Activated CD4-positive, alpha-beta T cell treated with anti-CD3 and anti-CD28 coated beads, Interleukin-2, Interleukin-6, amounts not matched to agents 100 ng/mL and 50 ng/mL, durations not matched to agents 16 hours and 8 hours (primary cell): ENCODE results near the gene CDH11.

ENCODE experiments used
- DNase-seq: peaks from one replicate; pipeline ENCODE4 v3.0.0-alpha.2; 2020

The CDH11 gene

DNA sequence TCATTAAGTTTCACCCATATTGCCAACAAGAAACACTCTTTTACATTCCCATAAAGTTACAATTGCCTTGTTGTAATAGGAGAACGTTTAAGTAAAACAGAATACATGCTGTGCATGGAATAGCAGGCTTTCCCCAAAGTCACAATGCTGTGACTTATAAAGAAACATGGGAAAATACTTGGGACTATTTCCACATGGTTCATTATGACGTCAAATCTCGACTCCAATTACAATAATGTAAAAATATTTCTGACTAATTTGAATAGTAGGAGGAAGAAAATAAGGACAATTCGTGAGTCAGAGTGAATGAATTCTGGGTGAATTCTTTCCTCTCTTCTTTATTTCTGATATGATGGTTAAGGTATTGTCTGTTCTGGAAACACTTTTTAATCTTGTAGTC, 52.8 kb downstream of the CDH11 start:
- DNase-seq = no peak

DNA sequence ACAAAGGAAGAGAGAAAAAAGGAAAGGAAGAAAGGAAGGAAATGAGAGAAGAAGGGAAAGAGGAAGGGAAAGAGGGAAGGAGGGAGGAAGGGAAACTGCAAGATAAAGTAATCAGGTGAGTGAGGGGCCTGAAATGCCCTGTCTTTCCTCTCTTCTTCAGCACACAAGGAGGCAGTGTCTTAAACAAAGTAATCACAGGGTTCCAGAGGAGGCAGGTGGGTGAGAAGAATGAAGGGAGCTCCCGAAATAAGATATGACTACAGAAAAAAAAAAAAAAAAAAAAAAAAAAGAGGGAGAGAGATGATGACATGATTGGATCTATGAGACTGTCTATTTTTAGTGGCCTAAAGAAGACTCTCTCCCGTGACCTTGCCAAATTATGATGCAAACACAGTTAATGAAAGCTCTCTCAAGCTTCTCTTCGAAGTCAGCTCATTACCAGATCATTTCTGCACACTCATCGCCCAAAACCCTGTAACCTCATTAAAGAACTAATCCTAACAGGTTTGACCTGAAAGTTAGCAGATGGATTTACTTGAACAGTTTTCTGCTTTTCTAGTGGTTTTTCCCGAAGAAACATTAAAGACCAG, 53.6 kb downstream of the CDH11 start:
- DNase-seq = no peak

DNA sequence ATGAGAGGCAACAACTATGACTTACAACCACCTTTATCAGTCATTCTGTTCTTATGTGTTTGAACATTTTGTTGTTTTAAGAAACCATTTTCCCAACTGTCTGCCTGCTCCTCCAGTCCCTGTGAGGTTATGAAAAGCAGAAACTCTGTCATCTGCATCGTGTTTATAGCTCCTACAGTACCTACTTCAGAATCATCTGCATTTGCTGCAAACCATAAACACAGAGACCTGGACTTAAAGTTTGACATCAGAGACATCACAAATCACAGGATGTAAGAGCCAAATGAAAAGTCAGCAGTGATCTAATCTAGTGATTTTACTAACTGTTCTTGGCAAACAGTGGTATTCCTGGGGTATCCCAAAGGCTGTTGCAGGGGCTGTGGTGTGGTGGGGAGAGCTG, 55.2 kb downstream of the CDH11 start:
- DNase-seq = no peak

DNA sequence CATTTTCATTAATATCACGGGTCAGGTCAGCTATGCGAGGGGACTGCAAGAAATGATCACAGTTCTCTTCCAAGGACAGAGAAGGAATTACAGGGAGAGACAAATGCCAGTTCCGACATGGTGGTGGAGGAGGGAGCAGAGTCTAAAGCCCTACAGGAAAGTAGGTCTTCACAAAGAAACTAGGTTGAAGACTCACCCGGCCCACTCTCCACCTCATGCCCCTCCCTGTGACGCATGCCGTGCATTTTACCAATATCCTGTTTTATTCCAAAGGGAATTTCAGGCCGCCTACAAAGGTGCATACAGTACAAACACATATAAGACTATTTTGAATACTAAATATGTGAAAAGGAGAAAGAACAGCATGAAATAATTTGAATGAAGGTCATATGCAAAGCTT, 56.8 kb downstream of the CDH11 start:
- no peak for DNase-seq

DNA sequence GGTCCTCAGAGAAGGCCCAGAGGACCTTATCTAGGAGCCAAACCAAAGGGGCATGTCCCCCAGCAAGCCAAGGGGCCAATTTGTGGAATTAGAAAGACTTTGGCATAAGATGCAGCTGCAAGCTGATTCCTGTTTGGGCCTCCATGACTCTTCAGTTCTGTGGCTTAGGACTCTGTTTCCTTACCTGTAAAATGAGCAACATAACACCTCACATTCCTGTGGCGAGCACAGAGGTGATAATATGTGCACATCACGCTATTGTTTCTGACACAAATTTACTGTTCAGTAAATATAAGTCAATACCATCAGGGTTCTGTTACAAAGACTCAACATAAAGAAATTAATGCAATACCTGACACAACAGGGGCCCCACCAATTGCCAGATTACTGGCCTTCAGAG, 57.7 kb downstream of the CDH11 start:
- no peak for DNase-seq

DNA sequence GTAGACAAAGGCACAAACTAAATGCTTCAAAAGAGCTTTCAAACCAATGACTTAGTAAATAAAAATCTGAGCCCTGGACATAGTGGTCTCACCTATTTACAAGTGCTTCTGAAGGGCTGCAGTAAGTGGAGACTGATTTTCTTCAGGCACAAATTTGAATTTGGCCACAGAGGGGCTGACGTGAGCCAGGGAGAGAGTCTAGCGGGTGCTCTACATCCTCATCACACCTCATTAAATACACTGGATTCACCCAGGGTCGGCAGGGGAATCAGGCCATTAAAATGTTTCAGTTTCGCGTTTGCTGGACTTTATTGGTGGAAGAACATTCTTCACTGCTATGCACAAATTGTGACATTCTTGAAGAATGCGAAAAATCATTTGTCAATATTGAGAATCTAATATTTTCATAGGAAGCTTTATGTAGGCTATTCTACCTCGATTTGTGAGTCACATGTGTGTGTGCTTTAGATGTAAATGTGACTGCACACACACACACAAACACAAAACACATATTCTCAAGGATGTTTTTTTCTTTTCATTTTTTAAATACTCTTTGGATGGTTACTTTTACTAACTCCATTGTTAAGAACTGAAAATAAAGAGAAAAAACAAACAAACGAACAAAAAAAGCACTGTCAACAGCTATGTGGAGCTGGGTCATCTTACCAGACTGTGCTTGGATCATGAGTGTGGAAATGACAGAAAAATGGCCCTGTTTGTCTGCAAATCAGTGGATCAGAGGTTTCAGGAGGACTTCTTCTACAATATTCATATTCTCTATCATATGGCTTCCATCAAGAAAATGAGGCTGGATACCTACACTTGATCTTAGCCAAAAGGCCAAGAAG, 58.9 kb downstream of the CDH11 start:
- DNase-seq = no peak

DNA sequence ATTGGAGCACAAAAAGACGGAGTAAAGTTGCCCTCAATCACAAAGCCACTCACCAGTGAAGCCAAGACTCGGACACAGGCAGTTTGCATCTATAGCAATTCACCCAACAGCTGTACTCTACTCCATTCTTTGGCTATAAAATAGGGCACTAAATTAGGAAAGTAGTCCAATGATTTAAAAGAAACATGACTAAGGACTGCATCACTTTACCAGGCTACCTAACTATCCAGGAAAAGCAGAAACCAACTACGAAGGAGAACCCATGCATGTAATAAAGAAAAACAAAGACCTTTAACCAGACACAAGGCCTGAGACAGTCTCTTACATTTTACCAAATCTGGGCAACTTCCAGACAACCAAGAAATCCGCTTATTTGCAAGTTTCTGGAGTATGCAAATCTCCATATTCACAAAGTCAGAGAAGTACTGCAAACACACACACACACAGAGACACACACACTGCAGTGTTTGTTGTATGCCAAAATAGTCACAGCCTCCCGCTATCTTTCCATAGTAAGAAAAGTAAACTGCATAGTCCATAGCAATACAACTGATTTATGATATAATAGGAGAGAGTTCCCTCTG, 59.8 kb downstream of the CDH11 start:
- no peak for DNase-seq

DNA sequence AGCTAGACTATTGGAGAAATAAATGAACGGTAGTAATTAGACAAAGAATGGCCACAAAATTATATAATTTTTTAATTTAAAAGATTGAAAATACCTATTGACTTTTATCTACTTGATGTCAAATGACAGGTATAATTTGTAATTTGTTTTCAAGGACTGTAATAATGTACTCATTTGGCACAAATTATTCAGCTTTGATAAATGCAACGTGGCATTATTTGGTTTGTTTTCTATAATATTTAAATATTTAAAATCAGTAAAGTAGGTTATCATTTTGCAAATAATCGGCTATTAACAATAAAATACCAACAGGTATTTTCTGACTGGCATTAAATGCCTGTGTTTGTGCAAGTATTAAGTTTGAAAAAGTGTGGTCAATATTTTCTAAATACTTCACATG, 60.6 kb downstream of the CDH11 start:
- DNase-seq = no peak

DNA sequence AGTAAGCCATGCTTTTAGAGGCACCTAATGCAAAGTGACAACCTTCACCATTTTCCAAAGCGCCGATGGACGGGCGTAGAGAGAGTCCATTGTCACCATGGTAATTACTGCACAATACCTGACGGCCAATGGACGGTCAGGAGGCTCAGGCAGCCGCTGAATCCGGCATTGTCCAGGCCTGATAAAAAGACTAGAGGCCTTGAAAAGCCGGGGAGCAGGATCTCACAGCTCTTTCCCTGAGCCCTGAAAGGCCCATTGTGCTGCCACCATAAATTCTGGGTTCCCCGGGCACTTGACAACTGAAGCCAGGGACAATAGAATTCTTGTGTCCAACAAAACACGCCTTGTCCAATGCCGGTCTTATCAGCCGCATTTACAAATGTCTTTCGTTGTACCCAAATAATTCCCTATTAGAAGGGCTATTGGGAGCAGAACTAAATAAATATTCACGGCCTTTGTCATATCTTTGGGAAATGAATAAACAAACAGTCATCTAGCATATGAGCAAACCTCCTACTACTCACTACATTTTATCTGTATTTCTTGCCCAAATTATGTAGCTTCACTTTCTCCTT, 62.4 kb downstream of the CDH11 start:
- DNase-seq = no peak

DNA sequence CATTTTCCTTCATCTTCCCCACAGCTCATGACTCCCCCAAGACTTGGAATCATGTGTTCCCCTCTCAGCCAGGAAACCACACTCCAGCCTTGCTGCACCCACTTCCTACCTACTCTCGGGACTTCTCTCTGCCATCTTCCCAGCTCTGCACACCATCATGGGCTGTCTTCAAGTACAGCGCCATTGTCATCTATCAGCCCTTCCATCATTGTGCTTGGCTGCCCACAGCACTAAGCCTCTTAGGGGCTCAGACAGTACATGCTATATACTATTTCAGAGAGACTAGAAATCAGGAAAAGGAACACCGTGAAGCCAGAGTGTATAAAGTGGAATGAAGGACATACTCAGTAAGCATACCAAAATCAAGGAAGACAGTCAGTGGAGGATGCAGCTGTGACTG, 64.7 kb downstream of the CDH11 start:
- DNase-seq = no peak

DNA sequence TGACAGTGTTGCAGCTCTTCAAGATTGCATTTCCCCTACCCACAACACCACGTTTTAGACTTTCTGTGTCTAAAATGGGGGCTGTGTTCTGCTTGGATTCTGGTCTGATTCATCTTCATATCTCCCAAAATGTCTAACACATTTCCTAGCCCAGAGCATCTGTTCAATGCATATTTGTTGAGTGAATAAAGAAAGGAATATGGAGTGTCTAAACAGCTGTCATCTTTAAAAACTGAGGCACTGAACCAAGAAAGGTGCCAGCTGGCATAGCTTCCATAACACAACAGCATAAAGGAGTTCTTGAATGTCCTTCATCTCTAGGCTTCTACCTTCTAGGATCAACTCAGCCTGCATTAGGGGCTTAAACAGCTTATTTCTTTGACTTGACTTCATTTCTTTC, 67.4 kb downstream of the CDH11 start:
- DNase-seq = no peak

DNA sequence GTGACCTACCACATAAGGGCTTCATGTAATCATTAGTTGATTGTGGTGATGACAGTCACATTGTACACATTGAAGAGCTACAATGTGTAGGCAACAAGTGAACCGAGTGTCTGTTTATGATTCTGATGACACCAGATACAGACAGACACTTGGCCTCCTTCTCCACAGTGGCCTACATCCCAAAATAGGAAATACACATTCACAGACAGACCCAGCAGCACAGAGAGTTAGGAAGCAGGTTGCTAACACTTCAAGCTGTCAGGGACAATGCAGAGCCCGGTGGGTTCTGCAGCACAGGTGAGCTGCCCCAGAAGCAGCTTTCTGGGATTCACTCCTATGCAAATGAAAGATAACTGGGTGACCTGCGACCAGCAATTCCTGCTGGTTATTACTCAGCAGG, 72.2 kb downstream of the CDH11 start:
- DNase-seq = no peak

DNA sequence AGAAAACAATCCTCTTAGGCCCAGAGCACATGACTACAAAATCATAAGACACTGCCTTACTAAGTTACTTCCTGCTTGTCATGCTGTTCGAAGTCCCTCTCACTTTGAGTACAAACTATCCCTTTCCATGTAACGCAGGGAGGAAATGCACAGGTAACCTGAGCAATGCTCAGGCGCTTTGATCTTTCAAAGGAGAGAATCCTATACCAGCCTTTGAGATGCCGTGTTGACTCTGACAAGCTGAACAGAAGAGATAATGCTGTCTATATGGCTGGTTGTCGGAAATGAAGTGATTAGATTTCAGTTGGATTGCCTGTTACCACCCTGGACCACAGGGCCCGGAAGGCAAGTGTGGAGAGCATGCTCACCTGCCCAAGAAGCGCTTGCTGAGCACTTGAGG, 75.9 kb downstream of the CDH11 start:
- DNase-seq = no peak

DNA sequence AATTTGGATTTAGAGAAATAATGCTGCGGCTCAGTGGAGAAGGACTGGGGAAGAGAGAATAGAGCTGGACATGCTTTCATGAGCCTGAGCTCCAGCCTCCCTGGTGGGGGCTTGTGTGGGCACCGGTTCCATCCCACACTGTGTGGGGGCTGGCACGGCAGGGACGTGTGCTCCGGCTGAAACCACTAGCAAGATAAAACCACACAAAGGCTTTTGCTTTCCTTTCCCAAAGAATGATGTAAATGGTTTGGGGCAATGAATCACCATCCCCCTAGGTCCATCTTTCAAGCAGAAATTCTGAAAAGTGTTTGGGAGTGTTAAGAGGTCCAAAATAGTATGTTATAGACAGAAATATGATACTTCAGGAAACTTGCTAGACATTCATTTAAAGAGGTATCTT, 77.0 kb downstream of the CDH11 start:
- no peak for DNase-seq

DNA sequence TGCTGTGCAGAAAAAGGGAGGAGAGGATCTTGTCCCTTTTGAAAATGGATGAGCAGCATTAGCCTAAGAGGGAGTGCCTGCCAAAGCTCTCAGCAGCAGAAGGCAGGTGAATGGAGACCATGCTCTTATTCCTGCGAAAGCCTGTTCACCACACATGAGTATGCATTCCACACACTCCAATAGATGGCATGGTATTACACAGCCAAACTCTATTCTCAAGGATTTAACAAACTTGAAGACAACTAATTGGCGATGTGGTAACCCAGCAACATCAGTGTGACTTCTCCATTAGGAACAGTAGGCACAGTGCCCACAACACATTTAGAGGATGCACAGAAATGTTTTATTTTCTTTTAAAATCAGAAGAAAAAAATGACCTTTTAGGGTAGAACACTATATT, 77.8 kb downstream of the CDH11 start:
- DNase-seq = no peak

DNA sequence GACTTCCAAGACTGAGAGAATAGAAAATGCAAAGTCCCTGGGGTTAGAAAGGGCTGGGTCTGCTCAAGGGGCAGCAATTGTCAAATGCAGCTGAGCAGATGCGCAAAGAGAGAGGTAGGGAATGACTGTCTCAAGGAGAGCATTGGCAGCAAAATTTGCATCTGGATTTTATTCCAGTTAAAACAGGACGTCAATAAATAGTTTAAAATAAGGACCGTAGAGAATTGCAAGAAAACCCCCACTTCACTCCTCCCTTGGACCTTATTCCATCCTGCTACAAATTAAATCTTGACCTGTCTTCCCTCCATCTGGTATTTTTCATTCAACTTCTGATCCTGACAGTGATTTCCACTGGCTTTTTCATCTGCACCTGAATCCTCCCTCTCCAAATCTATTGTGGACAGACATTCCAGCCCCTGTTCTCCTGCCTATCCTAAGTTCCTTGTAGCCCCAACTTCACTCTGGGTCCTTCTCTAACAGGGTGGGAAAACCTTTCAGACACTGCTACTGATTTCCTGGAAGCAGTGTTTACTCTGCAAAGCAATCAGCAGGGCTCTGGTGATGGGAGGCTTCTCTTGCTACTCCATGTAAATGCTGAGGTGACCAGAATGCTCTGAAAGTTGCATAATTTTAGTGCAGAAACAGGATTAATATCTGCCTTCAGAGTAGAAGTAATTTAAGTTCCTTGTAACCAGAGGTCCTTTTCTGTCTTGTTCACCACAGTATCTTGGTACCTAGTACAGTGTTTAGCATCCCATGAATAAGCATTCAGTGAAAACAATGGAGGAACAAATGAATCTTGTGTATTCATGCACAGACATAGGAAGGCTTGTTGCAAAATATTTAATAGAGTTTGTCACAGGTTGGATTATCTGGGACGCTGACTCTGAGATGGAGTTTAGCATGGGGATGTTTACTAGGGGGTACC, 79.2 kb downstream of the CDH11 start:
- DNase-seq = no peak

DNA sequence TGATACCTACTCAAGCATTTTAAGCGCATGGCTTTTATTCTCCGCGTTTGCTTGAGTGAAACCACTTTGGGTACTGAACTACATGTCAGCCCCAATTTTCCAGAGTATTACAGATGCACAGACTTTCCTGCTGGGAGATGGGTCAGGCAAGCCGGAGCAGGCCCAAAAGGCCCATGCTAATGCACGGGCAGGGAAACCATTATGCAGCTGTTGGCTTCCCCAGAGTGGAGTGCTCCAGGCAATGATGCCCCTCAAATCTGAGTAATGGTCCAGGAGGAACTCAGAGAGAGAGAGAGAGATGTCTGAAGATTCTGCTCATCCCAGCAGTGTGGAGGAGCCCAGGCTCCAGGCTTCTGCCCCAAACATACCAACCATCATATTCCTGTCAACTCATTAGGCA, 80.2 kb downstream of the CDH11 start:
- DNase-seq = no peak

DNA sequence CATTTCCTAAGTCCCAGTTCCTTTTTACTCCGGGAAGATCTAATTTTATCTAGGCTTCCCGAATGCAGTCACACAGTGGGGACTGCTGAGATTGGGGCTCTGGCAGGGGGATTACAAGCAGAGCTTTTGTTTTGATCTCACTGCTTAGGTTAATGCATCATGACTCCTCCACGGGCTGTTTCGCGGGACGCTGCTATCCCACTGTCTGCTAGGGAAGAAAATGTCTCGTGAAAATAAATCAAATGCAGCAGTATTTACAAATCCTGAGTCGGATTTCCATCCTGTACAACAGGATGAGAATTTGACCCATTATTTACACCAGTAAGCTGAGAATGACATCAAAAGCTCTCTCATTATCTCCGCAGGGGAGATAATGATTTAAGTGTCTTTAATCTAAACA, 83.8 kb downstream of the CDH11 start:
- no peak for DNase-seq

DNA sequence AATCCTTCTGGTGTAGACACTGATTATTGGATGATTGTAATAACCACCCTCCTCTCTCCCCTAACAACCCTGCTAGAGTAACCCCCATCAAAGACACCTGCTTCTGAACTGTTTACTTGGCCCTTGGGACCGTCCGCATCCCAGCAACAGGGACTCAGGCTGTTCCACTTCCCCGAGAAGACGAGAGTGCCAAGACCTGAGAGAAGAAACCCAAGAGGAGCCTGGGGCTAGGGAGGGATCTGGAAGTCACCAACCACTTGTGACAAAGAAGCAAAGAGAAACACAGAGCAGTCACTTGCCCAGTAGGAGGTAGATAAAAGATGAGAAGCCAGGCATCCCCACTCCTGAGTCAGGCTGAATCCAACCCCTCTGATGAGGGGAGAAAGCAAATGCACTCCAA, 84.3 kb downstream of the CDH11 start:
- DNase-seq = no peak

DNA sequence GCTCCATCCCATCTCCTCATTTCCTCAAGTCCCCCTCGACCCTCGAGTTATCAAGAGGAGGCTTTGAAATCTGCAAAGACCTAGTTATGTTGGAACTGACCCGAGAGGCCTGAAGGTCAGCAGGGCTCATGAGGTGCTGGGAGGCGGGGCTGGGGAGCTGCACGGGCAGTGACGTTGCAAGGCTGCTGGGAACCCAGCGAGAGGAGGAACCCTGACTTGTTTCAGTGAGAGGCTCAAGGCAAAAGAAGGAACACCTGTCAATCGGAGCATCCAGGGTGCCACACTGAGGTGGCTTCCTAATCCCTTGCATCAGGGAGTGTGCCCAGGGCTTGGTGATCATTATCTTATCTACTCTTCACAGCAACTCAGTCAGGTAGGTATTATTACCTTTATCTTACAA, 86.9 kb downstream of the CDH11 start:
- DNase-seq = no peak

DNA sequence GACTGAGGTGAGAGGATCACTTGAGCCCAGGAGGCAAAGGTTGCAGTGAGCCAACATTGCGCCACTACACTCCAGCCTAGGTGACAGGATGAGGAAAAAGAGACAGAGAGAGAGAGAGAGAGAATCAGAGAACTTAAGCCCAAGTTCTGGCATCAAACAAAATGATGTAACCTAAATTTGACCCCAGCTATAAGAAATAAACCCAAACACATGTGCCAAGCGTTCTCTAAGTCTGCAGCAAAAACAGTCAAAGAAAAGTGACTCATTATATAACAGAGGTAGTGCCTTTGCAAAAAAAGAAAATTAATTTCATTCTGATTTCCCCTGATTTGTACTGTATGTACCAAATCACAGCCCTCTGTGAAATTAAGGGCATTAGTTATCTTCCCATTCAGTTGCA, 89.5 kb downstream of the CDH11 start:
- no peak for DNase-seq

DNA sequence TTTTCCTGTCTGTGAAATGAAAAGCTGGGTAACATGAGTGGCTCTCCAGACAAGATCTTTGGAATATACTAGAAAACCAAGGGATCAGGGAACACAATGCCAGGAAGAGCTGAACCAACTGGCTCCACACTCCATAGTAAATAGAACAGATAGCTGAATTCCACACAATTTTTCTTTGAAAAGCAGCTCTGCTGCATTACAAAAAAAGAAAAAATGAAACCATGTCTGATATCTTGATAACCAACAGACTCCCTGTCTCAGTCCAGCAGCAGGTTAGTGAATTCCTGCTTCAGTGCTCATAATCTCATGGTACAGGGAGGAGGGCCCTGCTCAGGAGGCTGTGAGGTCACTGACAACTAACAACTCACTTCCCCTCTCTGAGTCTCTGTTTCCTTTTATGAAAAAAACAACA, 97.1 kb downstream of the CDH11 start:
- DNase-seq = no peak

DNA sequence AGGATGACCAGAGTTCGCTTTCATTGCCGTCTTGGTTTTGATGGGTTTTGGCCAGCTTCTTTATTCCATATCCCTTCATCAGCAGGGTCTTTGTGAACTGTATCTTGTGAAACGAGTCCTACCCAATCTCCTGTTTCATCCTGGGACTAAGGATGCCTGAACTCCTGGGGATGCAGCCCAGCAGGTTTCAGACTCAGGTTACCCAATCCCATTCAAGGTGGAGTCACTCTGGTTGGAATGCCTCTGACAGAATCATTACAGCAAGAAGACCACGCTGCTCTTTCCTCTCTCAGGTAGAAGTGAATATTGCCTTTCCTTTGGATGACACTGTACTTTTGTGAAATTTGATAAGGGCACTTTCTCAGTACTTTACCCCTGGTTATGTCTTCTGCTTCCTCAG, 98.1 kb downstream of the CDH11 start:
- DNase-seq = no peak
